Purkinje cell (primary cell): Measurements from ENCODE around the gene GARIN3. TPM values are rescaled to one million over a fixed set of nuclear protein-coding genes. Genes with fewer than 3 reads are reported as not detected.

Experiments
- polyA plus RNA-seq: library from polyadenylated mRNA; unstranded; fragments of >200 nt; fragmentation: Nextera tagmentation; gene quantifications from 2 replicates; pipeline ENCODE4 v1.2.1, GENCODE V29; 2014

GARIN3 gene
- polyA plus RNA-seq = 0.16 and 0.70 TPM in 2 replicates

DNA sequence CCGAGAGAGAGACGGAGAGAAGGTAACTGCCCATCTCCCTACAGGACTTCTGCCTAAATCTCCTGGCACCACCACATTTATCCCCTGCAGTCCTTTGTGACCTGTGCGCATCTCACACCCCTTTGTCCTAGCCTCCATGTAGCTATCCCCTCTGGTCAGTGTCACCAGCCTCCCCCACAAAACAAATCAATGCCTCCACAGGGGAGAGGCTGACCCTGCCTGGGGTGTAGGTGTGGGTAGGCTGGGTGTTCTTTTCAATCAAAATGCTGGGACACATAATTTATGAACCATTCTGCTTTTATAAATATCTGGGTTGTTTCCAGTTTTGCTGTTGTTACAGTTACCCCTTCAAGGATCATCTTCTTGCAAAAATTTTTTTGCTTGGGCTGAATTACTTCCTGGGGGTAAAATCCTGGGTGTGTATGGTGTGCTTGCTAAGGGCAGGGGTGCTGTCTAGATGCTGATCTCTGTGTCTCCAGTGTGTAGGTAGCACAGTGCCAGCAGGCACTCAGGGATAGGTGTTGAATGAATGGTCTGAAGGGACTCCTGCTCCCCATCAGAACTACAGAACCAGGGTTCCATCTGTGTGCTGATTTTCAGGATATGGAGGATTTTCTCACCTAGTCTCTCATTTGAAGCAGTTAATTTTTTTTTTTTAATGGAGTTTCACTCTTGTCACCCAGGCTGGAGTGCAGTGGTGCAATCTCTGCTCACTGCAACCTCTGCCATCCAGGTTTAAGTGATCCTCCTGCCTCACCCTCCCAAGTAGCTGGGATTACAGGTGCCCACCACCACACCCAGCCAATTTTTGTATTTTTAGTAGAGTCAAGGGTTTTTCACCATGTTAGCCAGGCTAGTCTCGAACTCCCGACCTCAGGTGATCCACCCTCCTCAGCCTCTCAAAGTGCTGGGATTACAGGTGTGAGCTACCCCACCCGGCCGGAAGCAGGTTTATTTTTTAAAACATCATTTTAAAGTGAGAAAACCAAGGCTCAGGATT, at the start of gene GARIN3:
TSS of gene GARIN3 (minus strand) at position 51 of the 1,000 bp plus-strand sequence. CDS start 96 bp downstream, outside the sequence.

DNA sequence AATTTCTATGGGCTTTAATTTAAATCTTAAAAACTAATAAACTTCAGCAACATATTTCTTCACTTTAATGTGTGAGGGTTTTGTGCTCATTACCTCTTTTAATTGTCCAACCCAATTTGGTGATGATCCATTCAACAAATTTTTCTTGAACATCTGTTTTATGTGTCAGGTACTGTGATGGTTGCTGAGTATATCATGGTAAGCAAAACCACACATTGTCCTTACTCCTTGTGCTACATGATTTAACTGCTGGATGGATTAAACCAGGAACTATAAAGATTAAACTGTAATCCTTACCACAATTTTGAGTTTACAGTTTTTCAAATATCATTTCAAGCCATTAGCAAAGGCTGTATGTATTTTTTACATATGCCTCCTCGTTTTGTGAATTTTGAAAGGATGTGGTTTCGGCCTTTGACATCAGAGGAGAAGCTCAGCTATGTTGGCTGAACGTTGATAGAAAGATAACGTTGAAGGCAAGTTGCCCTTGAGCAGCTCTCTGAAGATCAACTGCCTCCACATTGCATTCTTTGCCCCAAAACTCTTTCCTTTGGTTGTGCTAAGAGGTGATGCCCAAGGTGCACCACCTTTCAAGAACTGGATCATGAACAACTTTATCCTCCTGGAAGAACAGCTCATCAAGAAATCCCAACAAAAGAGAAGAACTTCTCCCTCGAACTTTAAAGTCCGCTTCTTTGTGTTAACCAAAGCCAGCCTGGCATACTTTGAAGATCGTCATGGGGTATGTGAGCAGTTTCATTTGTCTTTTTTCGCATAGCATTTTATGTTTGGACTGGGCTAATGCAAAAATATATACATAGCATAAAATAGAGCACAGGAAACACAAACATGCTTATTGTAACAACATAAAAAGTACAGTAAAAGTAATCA, 14.6 kb upstream of the GARIN3 start, which contains the start of gene ITK:
TSS of gene ITK (plus strand) at position 467 of the 891 bp plus-strand sequence. CDS start at position 605, 138 bp downstream.

DNA sequence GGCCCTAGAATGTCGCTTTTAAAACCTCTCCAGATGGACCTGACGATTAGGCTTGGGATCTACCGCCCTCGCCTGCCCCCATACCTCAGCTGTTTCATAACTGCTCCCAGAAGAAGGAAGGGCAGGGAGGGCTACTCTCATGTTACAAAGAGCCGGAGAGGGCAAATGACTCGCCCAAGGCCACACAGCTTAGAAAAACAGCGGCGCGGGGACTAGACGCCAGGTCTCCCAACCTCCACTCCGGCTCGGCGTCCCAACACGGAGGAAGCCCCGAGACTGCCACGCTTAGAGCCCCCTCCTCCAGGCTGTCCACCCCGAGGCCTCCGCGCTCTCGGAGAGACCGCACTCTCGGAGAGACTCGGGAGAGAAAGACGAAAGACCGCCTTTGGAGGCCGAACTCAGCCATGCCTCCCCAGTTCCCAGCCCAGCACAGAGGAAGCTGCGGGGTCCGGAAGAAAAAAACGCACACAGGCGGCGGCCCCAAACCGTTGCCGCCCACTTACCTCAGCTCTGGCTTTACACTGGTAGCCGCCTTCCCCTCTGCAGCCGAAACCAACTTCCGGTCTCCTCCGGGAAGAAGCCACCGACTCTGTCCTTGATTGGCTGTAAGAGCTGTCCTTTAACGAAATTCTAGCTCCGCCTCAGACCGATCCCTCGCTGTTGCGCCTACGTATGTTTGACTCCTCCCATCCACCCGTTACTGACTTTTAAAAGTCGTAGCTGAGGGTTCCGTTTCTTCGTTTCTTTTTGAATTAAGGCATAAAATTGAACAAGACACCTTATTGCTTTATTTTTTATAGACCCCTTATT, 23.5 kb downstream of the GARIN3 start, which contains the start of gene MED7:
TSS of gene MED7 (minus strand) at position 549 of the 810 bp plus-strand sequence. CDS start 3,434 bp downstream, outside the sequence.

Other genes with a start within 250 kb of the GARIN3 start
- 0.35 TPM in 1 of 2 replicates, not detected in the other for gene TIMD4, start 203.0 kb downstream of the GARIN3 start, polyA plus RNA-seq
- not detected in 2 replicates for gene HAVCR1, start 107.1 kb downstream of the GARIN3 start, polyA plus RNA-seq
- gene HAVCR2, start 57.2 kb downstream of the GARIN3 start, polyA plus RNA-seq = 0.24 TPM in 1 of 2 replicates, not detected in the other
- 49.6 and 60.5 TPM in 2 replicates for gene MED7, start 23.4 kb downstream of the GARIN3 start, polyA plus RNA-seq
- not detected in 2 replicates for gene ITK, start 14.6 kb upstream of the GARIN3 start, polyA plus RNA-seq
- gene CYFIP2, start 99.9 kb upstream of the GARIN3 start, polyA plus RNA-seq = 386 and 402 TPM in 2 replicates